WTC11 (cell line): ENCODE measurements around the gene TMEM45B. TPM values are rescaled to one million over a fixed set of nuclear protein-coding genes. Genes with fewer than 3 reads are reported as not detected.

ENCODE experiments used
- ATAC-seq: fragments of 200-7000 bp; cut with Tn5 transposase; 2 replicates; pipeline ENCODE4 v1.10.0; 2021; ENCODE audit warnings: mild to moderate bottlenecking, moderate library complexity
- CTCF ChIA-PET: fragments of 300-600 bp; sonication (Branson Sonifier 250); formaldehyde crosslinking; loops from one replicate; lab custom pipeline; 2021; ENCODE audit warnings: antibody characterized with exemption; lab: Charles Lee
- POLR2A ChIA-PET: fragments of 350-600 bp; sonication (Branson Sonifier 250); formaldehyde crosslinking; loops from one replicate; lab custom pipeline; 2021; ENCODE audit warnings: antibody characterized with exemption; lab: Charles Lee
- DNase-seq: peaks from one replicate; pipeline ENCODE4 v3.0.0; 2021; ENCODE audit warnings: low spot score
- H3K27ac Mint-ChIP-seq: 2 replicates; pipeline ENCODE4 v1.8.0; 2021; ENCODE audit warnings: mixed read lengths
- H3K27me3 Mint-ChIP-seq: 2 replicates; pipeline ENCODE4 v1.8.0; 2021; ENCODE audit warnings: low read depth, mild to moderate bottlenecking, moderate library complexity, mixed read lengths
- H3K36me3 Mint-ChIP-seq: 2 replicates; pipeline ENCODE4 v1.8.0; 2021; ENCODE audit warnings: mixed read lengths
- H3K4me1 Mint-ChIP-seq: 2 replicates; pipeline ENCODE4 v1.8.0; 2022; ENCODE audit warnings: mixed read lengths
- H3K4me3 Mint-ChIP-seq: 2 replicates; pipeline ENCODE4 v1.8.0; 2021; ENCODE audit warnings: mild to moderate bottlenecking, moderate library complexity, mixed read lengths
- H3K9me3 Mint-ChIP-seq: 2 replicates; pipeline ENCODE4 v1.8.0; 2021; ENCODE audit warnings: mixed read lengths
- E2F5 ChIP-seq: sonication (generic); formaldehyde crosslinking; IDR thresholded peaks from 2 replicates; pipeline ENCODE4 v1.8.1; 2022; ENCODE audit warnings: mild to moderate bottlenecking, moderate library complexity, missing genetic modification reagents
- FOXP1 ChIP-seq: sonication (generic); formaldehyde crosslinking; IDR thresholded peaks from 2 replicates; pipeline ENCODE4 v1.8.0; 2022; ENCODE audit warnings: missing genetic modification reagents, mild to moderate bottlenecking, moderate library complexity, borderline replicate concordance
- GRHL2 ChIP-seq: fragments of 250-450 bp; sonication (Bioruptor Pico); IDR thresholded peaks from 2 replicates; pipeline ENCODE4 v1.8.0; 2022; ENCODE audit warnings: mild to moderate bottlenecking, moderate library complexity; ENCODE audit not compliant: insufficient replicate concordance, severe bottlenecking
- JAZF1 ChIP-seq: fragments of 250-450 bp; sonication (Bioruptor Pico); IDR thresholded peaks from 2 replicates; pipeline ENCODE4 v1.9.0; 2021; ENCODE audit warnings: moderate library complexity, mild to moderate bottlenecking, inconsistent platforms
- MLX ChIP-seq: sonication (generic); formaldehyde crosslinking; IDR thresholded peaks from 2 replicates; pipeline ENCODE4 v1.8.1; 2023; ENCODE audit warnings: mild to moderate bottlenecking, missing genetic modification reagents, moderate library complexity
- SMAD3 ChIP-seq: sonication (generic); formaldehyde crosslinking; IDR thresholded peaks from 2 replicates; pipeline ENCODE4 v1.8.0; 2022; ENCODE audit warnings: missing genetic modification reagents, mild to moderate bottlenecking, borderline replicate concordance
- ZBTB21 ChIP-seq: sonication (generic); formaldehyde crosslinking; IDR thresholded peaks from 2 replicates; pipeline ENCODE4 v1.8.1; 2023; ENCODE audit warnings: mild to moderate bottlenecking, missing genetic modification reagents, borderline replicate concordance
- ZNF416 ChIP-seq: fragments of 250-450 bp; sonication (Bioruptor Pico); IDR thresholded peaks from 2 replicates; pipeline ENCODE4 v1.9.0; 2021; ENCODE audit warnings: mild to moderate bottlenecking, inconsistent platforms
- ZNF532 ChIP-seq: fragments of 250-450 bp; sonication (Bioruptor Pico); IDR thresholded peaks from 2 replicates; pipeline ENCODE4 v1.9.0; 2021; ENCODE audit warnings: mild to moderate bottlenecking, borderline replicate concordance
- total RNA-seq: library from RNA; stranded (reverse); gene quantifications from 3 replicates; pipeline ENCODE4 v1.2.3, GENCODE V29; 2021
- TF ChIP-seq, protein P1 (sequence below): fragments of 250-450 bp; sonication (Bioruptor Pico); conservative IDR thresholded peaks from 2 replicates; pipeline ENCODE4 v1.9.0; 2021; ENCODE audit warnings: mild to moderate bottlenecking
- TF ChIP-seq, protein P2 (sequence below): sonication (generic); formaldehyde crosslinking; IDR thresholded peaks from 2 replicates; pipeline ENCODE4 v1.8.0; 2023; ENCODE audit warnings: mild to moderate bottlenecking, missing genetic modification reagents
- TF ChIP-seq, protein P3 (sequence below): sonication (generic); formaldehyde crosslinking; IDR thresholded peaks from 2 replicates; pipeline ENCODE4 v1.8.1; 2023; ENCODE audit warnings: mild to moderate bottlenecking, missing genetic modification reagents, borderline replicate concordance

TMEM45B gene
- total RNA-seq, 1 experiment from 2014 or later = 0.59 TPM

DNA sequence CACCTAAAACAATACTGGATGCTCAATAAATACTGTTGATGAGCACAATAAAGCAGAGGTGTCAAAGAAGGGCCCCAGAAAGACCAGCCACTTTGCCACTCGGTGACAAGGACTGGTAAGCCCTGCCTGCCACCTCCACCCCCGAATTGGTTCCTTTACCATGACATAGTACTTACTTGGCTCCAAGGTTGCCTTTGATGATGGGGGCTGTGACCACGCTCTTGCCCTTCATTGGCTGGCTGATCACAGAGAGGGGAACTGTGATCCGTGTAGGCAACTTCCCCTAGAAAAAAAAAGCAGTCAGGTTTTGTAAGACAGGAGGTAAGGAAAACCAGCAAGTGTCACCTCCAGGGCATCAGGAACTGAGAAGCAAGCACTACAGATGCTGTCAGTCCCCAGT is 50.1 kb downstream of the TMEM45B start:
- Mint-ChIP-seq H3K4me1 (peaks cover 11% of the 10 kb centered on the region), H3K4me3 (no peak overlapping the region), H3K36me3 (peaks cover 79% of the 10 kb centered on the region), H3K9me3 (no peaks in the 10 kb centered on the region), H3K27ac (no peak overlapping the region), H3K27me3 (no peaks in the 10 kb centered on the region)
- CTCF ChIA-PET = no interaction called here
- TF ChIP-seq E2F5 (CRISPR knock-in tag) (no peak), JAZF1 (CRISPR knock-in tag) (no peak), ZNF532 (CRISPR knock-in tag) (no peak), FOXP1 (CRISPR knock-in tag) (no peak), SMAD3 (CRISPR knock-in tag) (no peak), GRHL2 (no peak), ZBTB21 (CRISPR knock-in tag) (no peak), MLX (no peak), ZNF416 (CRISPR knock-in tag) (no peak)
- TF ChIP-seq, protein P1, sequence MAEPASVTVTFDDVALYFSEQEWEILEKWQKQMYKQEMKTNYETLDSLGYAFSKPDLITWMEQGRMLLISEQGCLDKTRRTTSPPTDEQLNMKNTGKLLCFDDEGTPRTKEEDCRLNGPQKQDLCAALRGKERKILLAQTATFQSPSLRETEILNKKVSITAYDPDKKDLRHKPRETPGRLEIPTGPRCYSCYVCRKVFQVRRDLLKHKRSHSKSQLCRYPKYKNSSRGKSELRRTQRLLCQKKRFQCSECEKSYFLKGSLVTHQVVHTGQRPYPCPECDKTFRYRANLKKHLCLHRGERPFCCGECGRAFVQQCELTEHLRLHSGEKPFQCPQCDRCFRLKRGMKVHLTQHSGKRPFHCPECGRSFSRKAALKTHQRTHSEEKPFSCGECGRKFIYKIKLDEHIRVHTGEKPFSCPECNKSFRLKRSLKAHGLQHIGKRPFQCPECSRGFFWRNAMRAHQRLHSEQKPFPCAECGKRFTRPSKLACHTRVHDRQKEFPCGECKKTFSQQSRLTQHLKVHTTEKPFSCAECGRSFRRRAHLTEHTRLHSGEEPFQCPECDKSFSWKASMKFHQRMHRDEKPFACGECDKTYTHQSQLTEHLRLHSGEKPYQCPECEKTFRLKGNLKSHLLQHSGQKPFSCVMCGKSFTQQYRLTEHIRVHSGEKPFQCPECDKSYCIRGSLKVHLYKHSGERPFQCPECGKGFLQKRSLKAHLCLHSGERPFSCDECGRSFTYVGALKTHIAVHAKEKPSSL (CRISPR knock-in tag) = no peak
- TF ChIP-seq, protein P2, sequence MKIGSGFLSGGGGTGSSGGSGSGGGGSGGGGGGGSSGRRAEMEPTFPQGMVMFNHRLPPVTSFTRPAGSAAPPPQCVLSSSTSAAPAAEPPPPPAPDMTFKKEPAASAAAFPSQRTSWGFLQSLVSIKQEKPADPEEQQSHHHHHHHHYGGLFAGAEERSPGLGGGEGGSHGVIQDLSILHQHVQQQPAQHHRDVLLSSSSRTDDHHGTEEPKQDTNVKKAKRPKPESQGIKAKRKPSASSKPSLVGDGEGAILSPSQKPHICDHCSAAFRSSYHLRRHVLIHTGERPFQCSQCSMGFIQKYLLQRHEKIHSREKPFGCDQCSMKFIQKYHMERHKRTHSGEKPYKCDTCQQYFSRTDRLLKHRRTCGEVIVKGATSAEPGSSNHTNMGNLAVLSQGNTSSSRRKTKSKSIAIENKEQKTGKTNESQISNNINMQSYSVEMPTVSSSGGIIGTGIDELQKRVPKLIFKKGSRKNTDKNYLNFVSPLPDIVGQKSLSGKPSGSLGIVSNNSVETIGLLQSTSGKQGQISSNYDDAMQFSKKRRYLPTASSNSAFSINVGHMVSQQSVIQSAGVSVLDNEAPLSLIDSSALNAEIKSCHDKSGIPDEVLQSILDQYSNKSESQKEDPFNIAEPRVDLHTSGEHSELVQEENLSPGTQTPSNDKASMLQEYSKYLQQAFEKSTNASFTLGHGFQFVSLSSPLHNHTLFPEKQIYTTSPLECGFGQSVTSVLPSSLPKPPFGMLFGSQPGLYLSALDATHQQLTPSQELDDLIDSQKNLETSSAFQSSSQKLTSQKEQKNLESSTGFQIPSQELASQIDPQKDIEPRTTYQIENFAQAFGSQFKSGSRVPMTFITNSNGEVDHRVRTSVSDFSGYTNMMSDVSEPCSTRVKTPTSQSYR = no peak
- TF ChIP-seq, protein P3, sequence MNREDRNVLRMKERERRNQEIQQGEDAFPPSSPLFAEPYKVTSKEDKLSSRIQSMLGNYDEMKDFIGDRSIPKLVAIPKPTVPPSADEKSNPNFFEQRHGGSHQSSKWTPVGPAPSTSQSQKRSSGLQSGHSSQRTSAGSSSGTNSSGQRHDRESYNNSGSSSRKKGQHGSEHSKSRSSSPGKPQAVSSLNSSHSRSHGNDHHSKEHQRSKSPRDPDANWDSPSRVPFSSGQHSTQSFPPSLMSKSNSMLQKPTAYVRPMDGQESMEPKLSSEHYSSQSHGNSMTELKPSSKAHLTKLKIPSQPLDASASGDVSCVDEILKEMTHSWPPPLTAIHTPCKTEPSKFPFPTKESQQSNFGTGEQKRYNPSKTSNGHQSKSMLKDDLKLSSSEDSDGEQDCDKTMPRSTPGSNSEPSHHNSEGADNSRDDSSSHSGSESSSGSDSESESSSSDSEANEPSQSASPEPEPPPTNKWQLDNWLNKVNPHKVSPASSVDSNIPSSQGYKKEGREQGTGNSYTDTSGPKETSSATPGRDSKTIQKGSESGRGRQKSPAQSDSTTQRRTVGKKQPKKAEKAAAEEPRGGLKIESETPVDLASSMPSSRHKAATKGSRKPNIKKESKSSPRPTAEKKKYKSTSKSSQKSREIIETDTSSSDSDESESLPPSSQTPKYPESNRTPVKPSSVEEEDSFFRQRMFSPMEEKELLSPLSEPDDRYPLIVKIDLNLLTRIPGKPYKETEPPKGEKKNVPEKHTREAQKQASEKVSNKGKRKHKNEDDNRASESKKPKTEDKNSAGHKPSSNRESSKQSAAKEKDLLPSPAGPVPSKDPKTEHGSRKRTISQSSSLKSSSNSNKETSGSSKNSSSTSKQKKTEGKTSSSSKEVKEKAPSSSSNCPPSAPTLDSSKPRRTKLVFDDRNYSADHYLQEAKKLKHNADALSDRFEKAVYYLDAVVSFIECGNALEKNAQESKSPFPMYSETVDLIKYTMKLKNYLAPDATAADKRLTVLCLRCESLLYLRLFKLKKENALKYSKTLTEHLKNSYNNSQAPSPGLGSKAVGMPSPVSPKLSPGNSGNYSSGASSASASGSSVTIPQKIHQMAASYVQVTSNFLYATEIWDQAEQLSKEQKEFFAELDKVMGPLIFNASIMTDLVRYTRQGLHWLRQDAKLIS (CRISPR knock-in tag) = no peak
- ATAC-seq = no peak
- DNase-seq = no peak
- POLR2A ChIA-PET = no interaction called here
